Retina (tissue), 1 donor: ENCODE data around the gene DDRGK1.
"Not testable (repeated sequence)": the region's sequence is repeated elsewhere in the genome, so short reads cannot be mapped to it uniquely, and the experiment has no call there.

ENCODE experiments used
- DNase-seq: peaks from one replicate; pipeline ENCODE4 v3.0.0-alpha.2; 2016

Gene DDRGK1

DNA sequence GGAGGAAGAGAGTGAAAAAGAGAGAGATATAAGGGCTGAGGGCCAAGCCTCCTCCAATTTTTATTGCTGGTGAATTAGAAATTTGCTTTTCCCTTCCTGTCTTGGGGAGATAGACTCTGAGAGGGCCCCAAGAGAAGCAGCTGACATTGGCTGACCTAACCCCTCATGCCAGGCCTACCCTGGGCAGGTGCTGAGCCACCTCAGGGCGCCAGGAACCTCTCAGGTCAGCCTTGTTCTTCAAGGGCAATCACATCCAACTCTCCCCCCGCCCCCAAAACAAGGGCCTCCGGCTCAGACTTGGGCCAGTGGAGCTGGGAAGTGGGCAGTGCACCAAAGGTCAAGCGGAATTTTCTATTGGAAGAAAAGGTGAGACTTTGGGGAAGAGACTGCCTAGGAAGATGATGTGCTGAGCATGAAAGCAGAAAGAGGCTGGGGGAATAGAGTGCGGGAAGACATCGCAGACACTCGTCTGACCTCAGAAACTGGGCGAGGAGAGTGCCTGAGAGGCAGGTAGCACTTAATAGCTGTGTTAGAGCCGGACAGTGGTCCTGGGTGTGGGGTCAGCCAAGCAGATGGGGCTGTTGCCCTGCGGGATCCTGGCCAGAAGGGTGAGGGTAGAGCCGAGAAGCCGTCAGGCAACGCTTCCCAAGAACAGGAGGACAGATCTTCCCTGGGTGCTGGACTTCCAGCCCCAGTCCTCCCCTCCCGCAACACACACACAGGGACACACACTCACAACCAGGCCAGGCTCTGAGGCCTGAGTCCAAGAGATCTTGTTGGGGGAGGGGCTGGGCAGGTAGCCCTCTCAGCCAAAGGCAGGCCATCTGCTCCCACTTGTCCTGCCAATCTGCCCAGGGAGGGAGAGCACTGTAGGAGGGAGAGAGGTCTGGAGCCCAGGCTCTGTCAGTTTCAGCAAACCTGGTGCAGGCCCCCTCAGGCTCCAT lies 41.1 kb downstream of the DDRGK1 start:
- no peak for DNase-seq

DNA sequence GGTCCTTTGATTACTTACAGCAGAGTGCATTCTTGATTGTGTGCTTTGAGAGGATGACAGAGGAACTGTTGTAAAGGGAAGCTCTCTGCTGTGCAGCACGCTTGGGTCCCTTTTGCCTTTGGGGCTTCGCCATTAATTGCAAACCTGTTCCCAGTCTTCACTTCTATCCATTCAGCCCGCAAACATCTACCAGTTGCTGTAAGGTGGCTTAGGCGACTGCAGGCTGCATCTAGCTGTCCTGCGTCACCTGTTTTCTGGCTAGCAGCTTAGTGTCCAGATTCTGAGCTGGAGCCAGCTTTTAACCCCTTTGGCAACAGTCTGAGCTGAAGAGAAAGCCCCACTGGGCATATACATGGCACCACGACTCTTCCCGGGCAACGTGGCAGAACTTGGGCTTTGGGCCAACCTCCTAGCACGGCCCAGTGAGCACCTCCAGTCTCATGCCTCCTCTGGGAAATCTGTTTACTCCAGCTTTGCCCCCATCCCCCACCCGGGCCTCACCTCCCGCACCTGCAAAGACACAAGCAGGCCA lies 42.3 kb downstream of the DDRGK1 start:
- no peak for DNase-seq

DNA sequence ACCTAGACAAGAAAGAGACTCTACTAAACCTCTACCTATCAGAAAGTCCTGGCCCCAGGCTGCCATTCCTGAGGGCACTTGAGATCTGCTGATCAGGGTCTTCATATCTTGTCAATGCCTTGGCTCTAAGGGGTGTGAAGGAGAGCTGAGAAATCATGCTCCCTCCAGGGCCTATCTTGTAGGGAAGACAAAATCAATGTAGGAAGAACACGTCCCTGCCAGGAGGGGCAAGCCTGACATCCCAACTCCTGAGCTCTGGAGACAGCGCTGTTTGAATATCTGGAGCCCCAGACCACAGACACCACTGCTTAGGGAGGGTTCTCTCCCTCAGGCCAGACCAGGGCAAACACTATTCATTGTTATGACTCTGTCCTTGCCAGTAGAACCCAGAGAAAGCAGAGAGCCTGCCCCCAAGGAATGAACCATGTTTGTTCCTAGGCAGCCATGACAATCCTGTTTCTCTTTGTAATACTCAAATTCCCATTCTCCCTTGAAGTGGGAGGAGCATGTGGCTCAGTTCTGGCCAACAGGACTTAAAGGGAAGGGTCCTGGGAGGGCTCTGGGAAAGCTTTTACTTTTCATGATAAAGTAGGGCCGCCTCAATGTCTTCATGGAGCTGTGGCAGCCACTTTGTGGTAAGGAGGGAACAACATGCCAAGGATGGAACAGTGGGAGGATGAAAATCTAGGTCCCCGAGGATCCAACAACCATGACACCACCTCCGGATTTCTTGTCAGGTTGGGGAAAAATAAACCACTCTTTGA lies 43.0 kb downstream of the DDRGK1 start:
- DNase-seq = no peak

DNA sequence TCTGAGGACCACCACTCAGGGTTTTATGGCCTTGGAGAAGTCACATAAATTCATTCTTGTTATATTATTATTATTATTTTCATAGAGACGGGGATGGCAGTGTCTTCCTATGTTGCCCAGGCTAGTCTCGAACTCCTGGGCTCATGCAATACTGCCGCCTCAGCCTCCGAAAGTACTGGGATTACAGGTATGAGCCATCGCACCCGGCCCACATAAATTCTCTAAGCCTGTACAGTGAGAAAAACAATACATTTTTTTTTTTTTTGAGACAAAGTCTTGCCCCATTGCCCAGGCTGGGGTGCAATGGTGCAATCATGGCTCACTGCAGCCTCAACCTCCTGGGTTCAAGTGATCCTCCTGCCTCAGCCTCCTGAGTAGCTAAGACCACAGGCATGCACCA lies 44.1 kb downstream of the DDRGK1 start:
- DNase-seq = no peak

DNA sequence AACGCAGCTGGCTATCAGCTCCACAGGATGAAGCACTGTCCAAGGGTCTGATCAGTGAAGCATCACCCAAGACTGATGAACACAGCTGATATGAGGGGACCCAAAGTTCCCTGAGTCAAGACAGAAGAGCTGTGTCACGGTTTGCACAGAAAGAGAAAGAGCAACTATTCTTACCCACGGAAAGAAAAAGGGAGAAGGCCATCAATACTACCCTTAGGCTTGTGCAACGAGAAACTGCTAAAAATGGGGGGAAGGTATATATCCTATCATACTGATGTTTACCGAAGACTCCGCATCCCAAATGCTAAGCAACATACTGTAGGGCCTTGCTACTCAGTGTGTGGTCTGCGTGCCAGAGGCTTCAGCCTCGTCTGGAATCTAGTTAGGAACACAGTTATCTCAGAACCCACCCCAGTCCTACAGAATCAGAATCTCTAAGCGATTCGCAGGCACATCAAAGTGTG lies 45.5 kb downstream of the DDRGK1 start:
- no peak for DNase-seq

DNA sequence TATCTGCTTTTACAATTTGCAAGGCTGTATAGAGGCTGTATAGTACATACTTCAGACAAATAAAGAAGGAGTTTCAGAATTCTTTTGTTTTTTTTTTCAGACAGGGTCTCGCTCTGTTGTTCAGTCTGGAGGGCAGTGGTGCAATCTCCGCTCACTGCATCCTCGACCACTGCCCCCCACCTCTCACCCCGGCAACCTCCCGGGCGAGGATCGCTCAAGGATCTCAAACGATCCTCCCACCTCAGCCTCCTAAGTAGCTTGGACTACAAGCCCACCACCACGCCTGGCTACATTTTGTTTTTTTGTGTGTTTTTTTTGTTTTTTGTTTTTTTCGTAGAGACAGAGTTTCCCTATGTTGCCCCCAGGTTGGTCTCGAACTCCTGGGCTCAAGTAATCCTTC lies 46.7 kb downstream of the DDRGK1 start:
- DNase-seq = no peak

DNA sequence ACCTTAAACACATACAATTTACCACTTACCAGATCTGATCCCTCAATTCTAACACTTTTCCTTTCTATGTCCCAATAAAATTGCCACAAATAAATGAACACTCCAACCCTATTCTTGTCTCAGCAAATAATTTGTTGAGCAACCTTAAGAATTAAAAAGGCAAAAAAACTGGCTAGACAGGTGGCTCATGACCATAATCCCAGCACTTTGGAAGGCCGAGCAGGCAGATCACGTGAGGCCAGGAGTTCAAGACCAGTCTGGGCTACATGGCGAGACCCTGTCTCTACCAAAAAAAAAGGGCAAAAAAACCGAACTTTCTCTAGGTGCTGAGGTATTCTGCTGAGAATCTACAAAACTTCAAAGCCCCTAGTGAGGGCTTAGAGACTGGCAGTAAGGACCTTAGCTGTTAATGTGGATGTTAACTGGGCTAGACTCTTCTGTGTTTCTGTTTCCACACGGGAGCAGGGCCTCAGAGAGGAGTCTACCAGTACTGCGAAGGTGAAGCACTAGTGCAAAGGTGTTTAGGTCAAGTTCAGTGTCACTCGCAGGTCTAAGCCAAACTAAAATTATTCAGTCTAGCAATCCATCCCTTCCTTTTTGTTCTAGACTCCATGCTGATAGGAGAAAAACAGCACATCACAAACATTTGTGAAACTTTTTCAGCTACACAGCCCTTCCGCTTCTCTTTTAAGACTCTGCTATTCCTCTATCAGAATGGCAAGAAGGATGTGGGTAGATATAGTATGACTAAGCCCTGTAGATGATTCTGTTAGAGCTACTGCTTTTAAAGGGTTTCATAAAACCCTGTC lies 47.5 kb downstream of the DDRGK1 start:
- no peak for DNase-seq

DNA sequence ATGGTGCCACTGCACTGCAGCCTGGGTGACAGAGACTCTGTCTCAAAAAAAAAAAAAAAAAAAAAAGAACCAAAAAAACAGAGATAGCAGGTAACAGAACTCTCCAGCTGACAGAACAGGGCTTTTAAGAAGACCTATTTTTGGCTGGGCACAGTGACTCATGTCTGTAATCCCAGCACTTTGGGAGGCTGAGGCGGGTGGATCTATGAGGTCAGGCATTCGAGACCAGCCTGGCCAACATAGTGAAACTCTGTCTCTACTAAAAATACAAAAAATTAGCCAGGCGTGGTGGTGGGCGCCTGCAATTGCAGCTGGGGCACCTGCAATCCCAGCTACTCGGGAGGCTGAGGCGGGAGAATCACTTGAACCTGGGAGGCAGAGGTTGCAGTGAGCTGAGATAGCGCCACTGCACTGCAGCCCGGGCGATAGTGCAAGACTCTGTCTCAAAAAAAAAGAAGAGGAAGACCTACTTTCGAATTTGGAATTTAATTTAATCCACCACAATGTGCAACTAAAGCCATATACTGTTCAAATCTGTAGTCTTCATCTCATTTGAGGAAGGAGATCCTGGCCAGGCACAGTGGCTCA lies 52.3 kb downstream of the DDRGK1 start:
- DNase-seq = not testable (repeated sequence)

DNA sequence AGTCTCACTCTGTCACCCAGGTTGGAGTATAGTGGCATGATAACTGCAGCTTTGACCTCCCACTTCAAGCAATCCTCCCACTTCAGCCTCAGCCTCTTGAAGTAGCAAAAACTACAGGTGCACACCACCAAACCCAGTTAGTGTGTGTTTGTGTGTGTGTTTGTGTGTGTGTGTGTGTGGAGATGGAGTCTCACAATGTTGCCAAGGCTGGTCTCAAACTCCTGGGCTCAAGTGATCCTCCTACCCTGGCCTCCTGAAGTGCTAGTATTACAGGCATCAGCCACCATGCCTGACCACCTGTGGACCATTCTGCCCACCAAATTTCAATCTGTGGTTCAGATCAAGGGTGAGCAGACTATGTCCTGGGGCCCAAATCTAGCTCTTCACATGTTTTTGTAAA lies 53.6 kb downstream of the DDRGK1 start:
- DNase-seq = no peak

DNA sequence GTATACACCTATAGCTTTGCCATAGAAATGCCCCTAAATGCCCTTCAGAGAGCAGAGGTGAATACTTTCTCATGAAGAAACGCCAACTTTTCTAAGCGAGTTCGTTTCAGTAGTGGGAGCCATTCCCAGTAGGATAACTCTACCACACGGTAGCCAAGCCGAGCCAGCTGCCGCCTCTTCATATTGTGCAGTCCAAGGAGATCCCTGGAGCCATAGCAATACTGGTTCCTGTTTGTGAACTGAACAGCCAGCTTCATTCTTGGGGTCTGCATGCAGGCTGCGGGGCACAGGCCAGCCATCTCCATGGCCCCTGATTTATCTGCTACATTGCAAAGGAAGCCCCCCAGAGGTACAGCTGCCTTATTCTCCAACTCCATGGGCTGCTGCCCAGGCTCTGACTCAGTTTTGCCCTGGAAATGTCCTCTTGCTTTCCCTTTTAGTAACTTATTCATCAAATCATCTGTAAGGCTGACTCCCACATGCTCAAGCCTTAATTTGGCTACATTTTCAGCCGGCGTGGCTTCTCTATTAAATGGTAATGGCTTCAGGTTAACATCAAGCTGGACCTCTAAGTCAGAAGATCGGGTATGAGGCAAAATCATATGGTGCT lies 57.6 kb downstream of the DDRGK1 start:
- no peak for DNase-seq

DNA sequence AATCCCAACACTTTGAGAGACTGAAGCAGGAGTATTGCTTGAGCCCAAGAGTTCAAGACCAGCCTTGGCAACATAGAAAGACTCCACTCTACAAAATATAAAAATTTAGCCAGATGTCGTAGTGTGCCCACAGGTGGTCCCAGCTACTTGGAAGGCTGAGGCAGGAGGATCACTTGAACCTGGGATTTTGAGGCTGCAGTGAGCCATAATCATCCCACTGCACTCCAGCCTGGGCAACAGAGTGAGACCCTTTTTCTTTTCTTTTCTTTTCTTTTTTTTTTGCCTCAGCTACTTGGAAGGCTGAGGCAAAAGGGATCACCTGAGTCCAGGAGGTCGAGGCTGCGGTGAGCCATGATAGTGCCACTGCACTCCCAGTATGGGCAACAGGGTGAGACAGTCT lies 62.7 kb downstream of the DDRGK1 start:
- DNase-seq = no peak
